SU-DHL-6 (cell line): ENCODE results near the gene MYO1D.

Experiments
- EZH2phosphoT487 ChIP-seq: fragments of 200-600 bp; sonication (generic), shearing (Covaris generic); conservative IDR thresholded peaks from 2 replicates; pipeline ENCODE4 v1.6.1; 2018; ENCODE audit warnings: mild to moderate bottlenecking, antibody characterized with exemption, low read length, moderate library complexity, mixed read lengths
- TF ChIP-seq, protein P1 (sequence below): fragments of 200-600 bp; sonication (generic); IDR thresholded peaks from one replicate; pipeline ENCODE4 v1.5.1; 2017; ENCODE audit warnings: antibody characterized with exemption, mild to moderate bottlenecking, low read length, moderate library complexity; ENCODE audit not compliant: insufficient read depth, poor library complexity, severe bottlenecking

DNA sequence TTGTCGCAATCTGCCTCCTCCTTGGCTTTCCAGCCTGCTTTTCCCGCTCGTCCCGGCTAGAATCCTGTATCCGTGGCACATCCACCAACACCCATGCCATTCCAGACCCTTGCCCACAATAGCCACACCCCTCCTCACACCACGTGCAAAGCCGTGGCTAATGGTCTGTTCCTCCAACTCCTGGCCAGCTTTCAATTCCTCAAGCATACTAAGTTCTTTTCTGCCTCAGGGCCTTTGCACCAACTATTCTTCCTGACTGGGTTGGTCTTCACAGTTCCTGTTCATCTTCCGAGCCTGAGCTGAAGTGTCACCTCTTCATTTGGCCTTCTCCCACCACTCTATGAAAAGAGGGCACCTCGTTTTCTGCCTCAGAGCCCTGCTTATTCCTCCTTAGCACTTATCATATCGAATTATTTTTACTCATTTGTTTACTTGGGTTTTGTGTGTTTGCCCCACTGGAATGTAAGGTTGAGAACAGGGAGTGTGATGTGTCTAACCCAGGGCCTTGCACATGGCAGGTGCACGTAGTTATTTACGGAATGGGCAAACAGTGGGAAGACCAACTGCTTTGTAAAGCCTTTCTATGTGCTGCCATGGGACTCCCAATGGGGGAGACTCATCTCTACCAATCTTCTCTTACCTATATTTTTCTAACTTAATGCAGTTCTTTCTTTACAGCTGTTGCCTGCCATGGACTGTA lies 321.2 kb downstream of the MYO1D start:
- TF ChIP-seq, protein P1, sequence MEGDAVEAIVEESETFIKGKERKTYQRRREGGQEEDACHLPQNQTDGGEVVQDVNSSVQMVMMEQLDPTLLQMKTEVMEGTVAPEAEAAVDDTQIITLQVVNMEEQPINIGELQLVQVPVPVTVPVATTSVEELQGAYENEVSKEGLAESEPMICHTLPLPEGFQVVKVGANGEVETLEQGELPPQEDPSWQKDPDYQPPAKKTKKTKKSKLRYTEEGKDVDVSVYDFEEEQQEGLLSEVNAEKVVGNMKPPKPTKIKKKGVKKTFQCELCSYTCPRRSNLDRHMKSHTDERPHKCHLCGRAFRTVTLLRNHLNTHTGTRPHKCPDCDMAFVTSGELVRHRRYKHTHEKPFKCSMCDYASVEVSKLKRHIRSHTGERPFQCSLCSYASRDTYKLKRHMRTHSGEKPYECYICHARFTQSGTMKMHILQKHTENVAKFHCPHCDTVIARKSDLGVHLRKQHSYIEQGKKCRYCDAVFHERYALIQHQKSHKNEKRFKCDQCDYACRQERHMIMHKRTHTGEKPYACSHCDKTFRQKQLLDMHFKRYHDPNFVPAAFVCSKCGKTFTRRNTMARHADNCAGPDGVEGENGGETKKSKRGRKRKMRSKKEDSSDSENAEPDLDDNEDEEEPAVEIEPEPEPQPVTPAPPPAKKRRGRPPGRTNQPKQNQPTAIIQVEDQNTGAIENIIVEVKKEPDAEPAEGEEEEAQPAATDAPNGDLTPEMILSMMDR: no peak
- no peak for TF ChIP-seq EZH2phosphoT487
